GM23248 (cell line): Measurements from ENCODE around the gene FBLIM1. TPM values are rescaled to one million over a fixed set of nuclear protein-coding genes. Genes with fewer than 3 reads are reported as not detected.

Experiments
- DNase-seq: peaks from one replicate; pipeline ENCODE4 v3.0.0-alpha.2; 2015
- H2AFZ ChIP-seq: fragments of 200-600 bp; sonication (generic); 2 replicates; pipeline ENCODE4 v1.6.1; 2016; ENCODE audit warnings: antibody characterized with exemption
- H3F3A ChIP-seq: fragments of 200-600 bp; sonication (generic); 2 replicates; pipeline ENCODE4 v1.6.1; 2016; ENCODE audit warnings: mild to moderate bottlenecking, antibody characterized with exemption, mixed run types; ENCODE audit not compliant: insufficient read depth
- H3K27ac ChIP-seq: fragments of 200-600 bp; sonication (generic); 2 replicates; pipeline ENCODE4 v1.5.1; 2016; ENCODE audit warnings: mild to moderate bottlenecking
- H3K27me3 ChIP-seq: fragments of 200-600 bp; sonication (generic); replicated peaks from 2 replicates; pipeline ENCODE4 v1.6.1; 2016; ENCODE audit warnings: mild to moderate bottlenecking; ENCODE audit not compliant: insufficient read depth
- H3K36me3 ChIP-seq: fragments of 200-600 bp; sonication (generic); 2 replicates; pipeline ENCODE4 v1.6.1; 2016; ENCODE audit warnings: low read depth, mild to moderate bottlenecking
- H3K4me1 ChIP-seq: fragments of 200-600 bp; sonication (generic); 2 replicates; pipeline ENCODE4 v1.6.1; 2016; ENCODE audit warnings: mild to moderate bottlenecking; ENCODE audit not compliant: insufficient read depth
- H3K4me2 ChIP-seq: fragments of 200-600 bp; sonication (generic); one replicate; pipeline ENCODE4 v1.6.1; 2016; ENCODE audit warnings: mild to moderate bottlenecking; ENCODE audit not compliant: unreplicated experiment
- H3K4me3 ChIP-seq: fragments of 200-600 bp; sonication (generic); 2 replicates; pipeline ENCODE4 v1.5.1; 2016; ENCODE audit warnings: mild to moderate bottlenecking
- H3K79me2 ChIP-seq: fragments of 200-600 bp; sonication (generic); 2 replicates; pipeline ENCODE4 v1.6.1; 2016; ENCODE audit warnings: mild to moderate bottlenecking; ENCODE audit not compliant: insufficient read depth
- H3K9ac ChIP-seq: fragments of 200-600 bp; sonication (generic); 2 replicates; pipeline ENCODE4 v1.6.1; 2016; ENCODE audit warnings: mild to moderate bottlenecking
- H3K9me2 ChIP-seq: fragments of 200-600 bp; sonication (generic); 2 replicates; pipeline ENCODE4 v1.6.1; 2016; ENCODE audit warnings: mixed run types, mild to moderate bottlenecking, moderate library complexity; ENCODE audit not compliant: insufficient read depth
- H3K9me3 ChIP-seq: fragments of 200-600 bp; sonication (generic); one replicate; pipeline ENCODE4 v1.6.1; 2017; ENCODE audit warnings: low read depth
- H4K20me1 ChIP-seq: fragments of 200-600 bp; sonication (generic); 2 replicates; pipeline ENCODE4 v1.6.0; 2016; ENCODE audit not compliant: insufficient read depth
- EZH2 ChIP-seq: fragments of 200-600 bp; sonication (generic); IDR thresholded peaks from 2 replicates; pipeline ENCODE4 v1.6.1; 2018; ENCODE audit warnings: antibody characterized with exemption, mild to moderate bottlenecking; ENCODE audit not compliant: insufficient read depth, poor library complexity, severe bottlenecking
- EZH2phosphoT487 ChIP-seq: fragments of 200-600 bp; sonication (generic); IDR thresholded peaks from 2 replicates; pipeline ENCODE4 v1.6.1; 2018; ENCODE audit warnings: antibody characterized with exemption, moderate library complexity, mild to moderate bottlenecking, low read depth; ENCODE audit not compliant: insufficient read depth
- WGBS, 2 experiments: methylation state at CpG; one replicate each; pipeline ENCODE4 v1.1.6; 2015 to 2017; ENCODE audit warnings: low lambda C conversion rate in 2 of 2, low coverage in 1 of 2; ENCODE audit errors: missing lambda C conversion rate in 2 of 2; 5-methylcytosine and 5-hydroxymethylcytosine counted together
- in situ Hi-C: fragments of 300-500 bp; cut with MboI; formaldehyde crosslinking; loops from 2 replicates; pipeline ENCODE4 v1.15.0; 2020
- polyA plus RNA-seq: library from polyadenylated mRNA; unstranded; fragments of >200 nt; fragmentation: Nextera tagmentation; extraction: Ambion mirVana; gene quantifications from 2 replicates; pipeline ENCODE4 v1.2.1, GENCODE V29; 2016
- total RNA-seq: library from RNA; depleted of rRNA; stranded (reverse); fragments of >200 nt; shearing (Covaris generic); gene quantifications from 2 replicates; pipeline ENCODE4 v1.2.3, GENCODE V29; 2014; rRNA removed

FBLIM1 gene
- total RNA-seq (59.6 and 69.9 TPM in 2 replicates), polyA plus RNA-seq (63.3 and 67.3 TPM in 2 replicates)

GRCh38 chr1:15758343-15758931 is at the start of gene FBLIM1:
Gene FBLIM1 (plus strand): TSS chr1:15758795. CDS start chr1:15764984, 6,189 bp downstream.
- in situ Hi-C loops = no loop called here
- H3K4me3 ChIP-seq = peak within 1 kb of the TSS; percentile 77
- TF ChIP-seq EZH2 (no peak), EZH2phosphoT487 (no peak)
- peak within 1 kb of the TSS; percentile 67 for H3K4me2 ChIP-seq
- H3F3A ChIP-seq = peaks cover 5% of the 10 kb centered on the region
- peak within 1 kb of the TSS; percentile 62 for H2AFZ ChIP-seq
- no peaks in the 10 kb centered on the region for H4K20me1 ChIP-seq
- H3K79me2 ChIP-seq = peaks cover 40% of the 10 kb centered on the region
- H3K36me3 ChIP-seq = no peaks in the 10 kb centered on the region
- peak within 1 kb of the TSS; percentile 23; the same call in 1 of the 2 replicates for H3K27ac ChIP-seq
- no peaks in the 10 kb centered on the region for H3K9me2 ChIP-seq
- H3K9me3 ChIP-seq = no peaks in the 10 kb centered on the region
- H3K27me3 ChIP-seq = no peaks in the 10 kb centered on the region
- DNase-seq = peak; percentile 49
- peak within 1 kb of the TSS; percentile 82 for H3K9ac ChIP-seq
- peaks cover 23% of the 10 kb centered on the region for H3K4me1 ChIP-seq
- 2 to 34% methylated on average over 3 to 51 of the region's 58 CpGs for WGBS, 2 experiments

GRCh38 chr1:15709226-15709625 is 49.4 kb upstream of the FBLIM1 start:
- Histone ChIP-seq H3K9ac (no peak overlapping the region), H3K27me3 (no peaks in the 10 kb centered on the region), H3K4me3 (no peak overlapping the region), H3K9me2 (no peaks in the 10 kb centered on the region), H4K20me1 (0 out of 2 replicates have a peak, but pooled peaks cover 6% of the 10 kb centered on the region), H3K27ac (no peak overlapping the region), H3K9me3 (no peaks in the 10 kb centered on the region), H2AFZ (no peak overlapping the region), H3F3A (peaks cover 6% of the 10 kb centered on the region), H3K4me2 (no peak overlapping the region), H3K79me2 (peaks cover 100% of the 10 kb centered on the region), H3K36me3 (no peaks in the 10 kb centered on the region), H3K4me1 (peaks cover 13% of the 10 kb centered on the region)
- TF ChIP-seq EZH2phosphoT487 (no peak), EZH2 (no peak)
- WGBS, 2 experiments = 85 to 93% methylated on average over 4 of the region's 4 CpGs
- DNase-seq = no peak
- in situ Hi-C loops = no loop called here

- H3K27me3 ChIP-seq = no peaks in the 10 kb centered on the region
- no peak overlapping the region for H3K9ac ChIP-seq
- TF ChIP-seq EZH2 (no peak), EZH2phosphoT487 (no peak)
- H3F3A ChIP-seq = no peaks in the 10 kb centered on the region
- no peaks in the 10 kb centered on the region for H3K9me2 ChIP-seq
- H3K4me1 ChIP-seq = peaks cover 10% of the 10 kb centered on the region
- peaks cover 6% of the 10 kb centered on the region; the same call in 1 of the 2 replicates for H4K20me1 ChIP-seq
- no peak overlapping the region for H3K4me3 ChIP-seq
- no peak overlapping the region for H3K27ac ChIP-seq
- no peaks in the 10 kb centered on the region for H3K9me3 ChIP-seq
- in situ Hi-C loops = no loop called here
- no peak for DNase-seq
- H2AFZ ChIP-seq = no peak overlapping the region
- H3K4me2 ChIP-seq = no peak overlapping the region
- H3K36me3 ChIP-seq = no peaks in the 10 kb centered on the region
- 61 to 62% methylated on average over 4 of the region's 4 CpGs for WGBS, 2 experiments
- peaks cover 100% of the 10 kb centered on the region for H3K79me2 ChIP-seq
Measured at GRCh38 chr1:15712168-15712567, 46.4 kb upstream of the FBLIM1 start.

- Histone ChIP-seq H3K4me1 (peaks cover 10% of the 10 kb centered on the region), H3K4me3 (no peak overlapping the region), H3F3A (no peaks in the 10 kb centered on the region), H3K9ac (peak overlapping the region; percentile 34; the same call in 1 of the 2 replicates), H3K4me2 (no peak overlapping the region), H3K79me2 (peaks cover 82% of the 10 kb centered on the region), H3K36me3 (no peaks in the 10 kb centered on the region), H4K20me1 (no peaks in the 10 kb centered on the region; the same call in 1 of the 2 replicates), H3K27ac (no peak overlapping the region; the same call in 1 of the 2 replicates), H3K9me2 (no peaks in the 10 kb centered on the region), H3K9me3 (no peaks in the 10 kb centered on the region), H2AFZ (no peak overlapping the region), H3K27me3 (no peaks in the 10 kb centered on the region)
- in situ Hi-C loops = no loop called here
- 40 to 41% methylated on average over 4 of the region's 4 CpGs for WGBS, 2 experiments
- peak; percentile 53 for DNase-seq
- no peak for TF ChIP-seq EZH2phosphoT487
- no peak for TF ChIP-seq EZH2
Measured at GRCh38 chr1:15714406-15715136, 44.0 kb upstream of the FBLIM1 start.
